WI38 (cell line): ENCODE results near the gene IFT122.

ENCODE experiments used
- H3K4me3 ChIP-seq: 2 replicates; pipeline ENCODE4 v1.5.1; 2011; ENCODE audit warnings: low read depth, mild to moderate bottlenecking, control low read depth, low read length
- TF ChIP-seq, protein P1 (sequence below): IDR thresholded peaks from 2 replicates; pipeline ENCODE4 v1.5.1; 2012; ENCODE audit warnings: low read depth, mild to moderate bottlenecking, control low read depth, low read length

IFT122 gene

DNA sequence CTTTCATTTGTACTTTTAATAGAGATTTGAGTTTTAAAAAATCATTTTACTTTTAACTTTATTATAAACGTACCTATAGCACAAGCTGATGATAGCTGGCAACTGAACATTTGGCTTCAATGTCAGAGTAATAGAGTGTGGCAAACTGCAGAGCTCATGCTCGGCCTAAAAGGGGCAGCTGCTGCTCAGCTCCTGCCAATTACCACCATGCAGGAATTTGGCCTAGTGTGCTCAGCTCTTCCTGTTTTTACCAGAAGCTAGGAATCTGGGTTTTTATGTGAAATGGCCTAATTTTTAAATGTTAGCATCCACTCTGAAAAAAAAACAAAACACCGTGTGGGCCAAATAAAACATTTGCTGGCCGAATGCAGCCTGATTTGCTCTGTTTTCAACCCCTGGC, 1.8 kb downstream of the IFT122 start:
- TF ChIP-seq, protein P1, sequence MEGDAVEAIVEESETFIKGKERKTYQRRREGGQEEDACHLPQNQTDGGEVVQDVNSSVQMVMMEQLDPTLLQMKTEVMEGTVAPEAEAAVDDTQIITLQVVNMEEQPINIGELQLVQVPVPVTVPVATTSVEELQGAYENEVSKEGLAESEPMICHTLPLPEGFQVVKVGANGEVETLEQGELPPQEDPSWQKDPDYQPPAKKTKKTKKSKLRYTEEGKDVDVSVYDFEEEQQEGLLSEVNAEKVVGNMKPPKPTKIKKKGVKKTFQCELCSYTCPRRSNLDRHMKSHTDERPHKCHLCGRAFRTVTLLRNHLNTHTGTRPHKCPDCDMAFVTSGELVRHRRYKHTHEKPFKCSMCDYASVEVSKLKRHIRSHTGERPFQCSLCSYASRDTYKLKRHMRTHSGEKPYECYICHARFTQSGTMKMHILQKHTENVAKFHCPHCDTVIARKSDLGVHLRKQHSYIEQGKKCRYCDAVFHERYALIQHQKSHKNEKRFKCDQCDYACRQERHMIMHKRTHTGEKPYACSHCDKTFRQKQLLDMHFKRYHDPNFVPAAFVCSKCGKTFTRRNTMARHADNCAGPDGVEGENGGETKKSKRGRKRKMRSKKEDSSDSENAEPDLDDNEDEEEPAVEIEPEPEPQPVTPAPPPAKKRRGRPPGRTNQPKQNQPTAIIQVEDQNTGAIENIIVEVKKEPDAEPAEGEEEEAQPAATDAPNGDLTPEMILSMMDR, result no peak
- peak overlapping the region; percentile 7 for H3K4me3 ChIP-seq

DNA sequence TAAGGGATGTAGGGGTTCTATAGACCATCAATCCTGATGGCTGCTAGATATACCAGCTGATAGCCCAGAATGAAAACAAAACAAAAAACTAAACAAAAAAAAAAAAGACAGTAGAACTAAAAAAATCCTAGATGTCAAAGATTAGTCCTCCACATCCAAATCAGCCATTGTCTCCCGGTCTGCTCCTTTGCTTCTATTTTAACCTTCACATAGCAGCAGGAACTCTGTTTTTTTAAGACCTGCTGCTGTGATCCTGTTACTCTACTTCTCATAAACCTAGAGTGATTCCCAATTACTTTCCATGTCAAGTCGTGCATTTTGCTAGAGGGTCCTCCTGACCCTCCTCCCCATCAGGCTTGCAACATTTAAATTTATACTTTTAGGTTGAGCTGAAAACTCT, 2.5 kb downstream of the IFT122 start:
- TF ChIP-seq, protein P1, result no peak
- no peak overlapping the region for H3K4me3 ChIP-seq

DNA sequence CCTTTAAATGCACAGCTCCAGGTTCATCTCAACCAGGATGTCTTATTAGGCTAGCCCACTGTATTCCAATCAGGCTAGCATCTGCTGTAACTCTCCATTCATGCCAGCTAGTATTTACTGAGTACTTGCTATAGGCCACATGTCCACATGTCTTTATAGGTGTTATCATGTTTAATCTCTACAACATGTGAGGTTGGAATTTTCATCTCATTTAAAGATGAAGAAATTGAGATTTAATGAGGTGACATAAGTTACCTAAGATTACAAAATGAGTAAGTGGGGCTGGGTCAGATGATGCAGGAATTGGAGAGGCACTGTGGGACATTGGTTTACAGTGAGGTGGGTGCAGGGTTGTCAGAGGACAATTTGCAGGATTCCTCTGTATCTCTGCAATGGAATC, 2.9 kb downstream of the IFT122 start:
- H3K4me3 ChIP-seq, result no peak overlapping the region
- TF ChIP-seq, protein P1, result no peak

DNA sequence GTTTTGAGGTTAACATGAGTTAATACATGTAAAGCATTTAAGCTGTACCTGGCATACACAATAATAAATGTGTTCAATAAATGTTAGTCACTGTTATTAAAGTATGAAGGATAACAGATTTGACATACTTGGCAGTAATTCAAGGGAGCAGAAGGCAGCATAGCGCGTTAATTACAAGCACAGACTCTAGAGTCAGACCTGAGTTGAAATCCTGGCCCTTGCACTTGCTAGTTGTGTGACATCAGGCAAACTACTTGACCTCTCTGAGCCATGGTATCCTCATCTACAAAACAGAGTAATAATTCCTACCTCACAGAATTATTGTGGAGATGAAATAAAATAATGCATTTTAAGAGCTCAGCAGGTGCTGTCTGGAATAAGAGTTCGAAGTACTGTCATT, 5.4 kb downstream of the IFT122 start:
- TF ChIP-seq, protein P1, result no peak
- no peak overlapping the region for H3K4me3 ChIP-seq

DNA sequence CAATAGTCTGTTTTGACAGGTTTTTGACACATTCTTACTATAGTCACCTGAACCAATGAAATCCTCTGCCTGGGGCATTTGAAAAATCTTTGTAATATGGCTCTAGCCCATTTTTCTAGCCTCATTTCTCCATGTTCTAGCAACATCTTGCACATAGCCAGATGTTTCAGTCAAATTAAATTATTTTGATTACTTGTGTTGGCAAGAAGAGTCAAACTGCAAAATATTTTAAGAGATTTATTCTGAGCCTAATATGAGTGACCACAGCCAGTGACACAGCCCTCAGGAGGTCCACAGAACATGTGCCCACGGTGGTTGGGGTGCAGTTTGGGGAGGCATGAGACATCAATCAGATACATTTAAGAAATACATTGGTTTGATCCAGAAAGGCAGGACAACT, 6.9 kb downstream of the IFT122 start:
- H3K4me3 ChIP-seq, result no peak overlapping the region
- TF ChIP-seq, protein P1, result no peak

DNA sequence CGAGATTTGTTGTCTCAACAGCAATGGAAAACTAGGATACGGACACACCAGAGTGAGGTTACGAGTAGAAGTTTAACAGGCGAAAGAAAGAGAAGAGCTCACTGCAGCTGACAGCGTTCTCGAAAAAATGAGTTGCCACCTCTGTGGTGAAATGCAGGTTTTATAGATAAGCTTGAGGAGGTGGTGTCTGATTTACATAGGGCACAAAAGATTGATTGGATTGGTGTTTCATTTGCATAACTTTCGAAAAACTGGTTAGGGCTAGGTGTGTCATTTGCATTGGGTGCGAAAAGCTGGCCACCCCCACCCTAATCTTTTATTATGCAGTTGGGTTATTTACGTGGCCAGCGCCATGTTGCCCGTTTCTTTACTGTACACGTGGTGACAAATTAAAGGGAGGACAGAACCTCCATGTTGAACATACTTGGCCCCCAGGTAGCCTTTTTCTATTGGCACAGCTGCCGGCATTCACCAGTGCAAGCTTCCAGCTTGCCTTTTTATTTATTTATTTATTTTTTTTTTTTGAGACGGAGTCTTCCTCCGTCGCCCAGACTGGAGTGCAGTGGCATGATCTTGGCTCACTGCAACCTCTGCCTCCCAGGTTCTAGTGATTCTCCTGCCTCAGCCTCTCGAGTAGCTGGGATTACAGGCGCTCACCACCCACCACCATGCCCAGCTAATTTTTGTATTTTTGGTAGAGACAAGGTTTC, 8.3 kb downstream of the IFT122 start:
- TF ChIP-seq, protein P1, result no peak
- no peak overlapping the region for H3K4me3 ChIP-seq

DNA sequence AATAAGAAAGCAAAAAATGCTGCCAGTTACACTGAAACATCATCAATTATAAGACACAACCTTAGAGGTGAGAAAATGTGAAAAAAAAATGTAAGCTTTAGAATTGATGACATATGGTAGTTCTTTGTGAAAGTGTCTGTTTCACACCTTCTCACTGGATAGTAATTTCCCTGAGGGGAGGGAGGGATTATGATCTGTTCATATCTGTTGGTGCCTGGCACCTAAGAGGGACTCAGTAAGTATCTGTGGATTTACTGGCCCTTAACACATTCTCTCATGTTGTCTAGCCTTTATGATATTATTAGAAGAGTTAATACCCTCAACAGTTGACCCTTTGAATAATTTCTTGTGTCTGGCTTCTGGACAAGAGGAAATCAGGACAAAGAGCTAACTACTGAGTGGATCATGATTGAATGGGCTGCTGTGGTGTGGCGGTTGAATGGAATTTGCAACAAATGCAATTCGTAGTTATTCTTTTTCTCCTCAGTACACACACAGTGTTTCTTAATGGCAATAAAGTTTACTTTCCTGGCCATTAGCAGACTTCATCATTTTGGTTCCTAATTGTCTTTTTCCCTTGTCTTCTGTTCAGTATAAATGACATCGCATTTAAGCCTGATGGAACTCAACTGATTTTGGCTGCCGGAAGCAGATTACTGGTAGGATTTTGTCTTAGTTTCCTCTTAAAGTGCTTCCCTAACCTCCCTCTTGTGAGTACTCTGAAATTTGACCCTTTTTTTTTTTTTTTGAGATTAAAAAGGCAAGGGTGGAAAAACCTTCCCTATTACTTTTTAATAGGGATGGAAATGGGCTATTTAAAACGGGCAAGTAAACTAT, 9.5 kb downstream of the IFT122 start:
- TF ChIP-seq, protein P1, result no peak
- H3K4me3 ChIP-seq, result no peak overlapping the region
